HUES64 (cell line): ENCODE results near the gene SRPRA.
A peak's percentile ranks its signal among the peaks of the same experiment; 100 is the strongest.

Experiments
- H3K27ac ChIP-seq: 2 replicates; pipeline ENCODE4 v1.7.0; 2013; ENCODE audit warnings: low read depth, low read length, inconsistent platforms
- H3K27me3 ChIP-seq: 2 replicates; pipeline ENCODE4 v1.6.1; 2013; ENCODE audit warnings: mild to moderate bottlenecking, low read length; ENCODE audit not compliant: insufficient read depth
- H3K36me3 ChIP-seq: 2 replicates; pipeline ENCODE4 v1.6.1; 2013; ENCODE audit warnings: mild to moderate bottlenecking, low read length; ENCODE audit not compliant: insufficient read depth
- H3K4me1 ChIP-seq: 2 replicates; pipeline ENCODE4 v1.6.1; 2013; ENCODE audit warnings: mild to moderate bottlenecking, low read length, moderate library complexity; ENCODE audit not compliant: insufficient read depth
- H3K4me3 ChIP-seq: 2 replicates; pipeline ENCODE4 v1.5.1; 2013; ENCODE audit warnings: mild to moderate bottlenecking, low read length, moderate library complexity
- H3K9ac ChIP-seq: 2 replicates; pipeline ENCODE4 v1.6.1; 2013; ENCODE audit warnings: mild to moderate bottlenecking, low read depth, low read length
- H3K9me3 ChIP-seq: 2 replicates; pipeline ENCODE4 v1.6.1; 2013; ENCODE audit warnings: low read depth, low read length; ENCODE audit not compliant: insufficient read depth
- WGBS: fragments of 150-250, 120-280 bp; methylation state at CpG from one replicate; pipeline ENCODE4 v1.1.7; 2013; ENCODE audit warnings: missing lambda C conversion rate; 5-methylcytosine and 5-hydroxymethylcytosine counted together

Gene SRPRA

GRCh38 chr11:126282361-126282735 lies 13.7 kb upstream of the SRPRA start:
- Histone ChIP-seq H3K9ac (peak overlapping the region; percentile 74), H3K27ac (no peak overlapping the region), H3K27me3 (peaks cover 24% of the 10 kb centered on the region), H3K4me3 (peak overlapping the region; percentile 95), H3K4me1 (peaks cover 9% of the 10 kb centered on the region), H3K9me3 (no peaks in the 10 kb centered on the region), H3K36me3 (peaks cover 10% of the 10 kb centered on the region)
- WGBS: 15% methylated on average over 13 of the region's 15 CpGs

DNA sequence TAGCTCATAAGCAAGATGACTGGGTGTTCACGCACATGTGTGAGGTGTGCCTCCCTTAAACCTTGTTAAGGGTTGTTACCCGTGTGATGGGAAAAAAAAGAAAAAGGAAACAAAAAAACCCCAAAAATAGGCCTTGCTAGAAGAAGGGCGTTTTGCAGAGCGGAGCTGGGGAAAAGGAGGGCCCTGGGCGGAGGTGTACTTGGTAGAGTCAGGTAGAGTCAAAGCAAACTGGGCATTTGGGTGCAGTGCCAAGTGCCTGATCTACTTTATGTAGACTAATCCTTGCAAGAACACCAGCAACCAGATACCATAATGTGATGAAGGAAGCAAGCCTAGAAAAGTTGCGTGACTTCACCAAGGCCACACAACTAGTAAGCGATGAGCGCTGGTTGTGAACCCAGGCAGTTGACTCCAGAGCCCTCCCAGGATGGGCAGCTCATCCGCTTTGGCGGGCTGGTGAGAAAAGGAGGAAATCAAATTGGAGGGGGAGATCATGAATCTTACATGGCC lies 13.0 kb upstream of the SRPRA start:
- Histone ChIP-seq H3K9ac (no peak overlapping the region), H3K27me3 (peaks cover 24% of the 10 kb centered on the region), H3K9me3 (no peaks in the 10 kb centered on the region), H3K36me3 (peaks cover 16% of the 10 kb centered on the region), H3K4me3 (peak overlapping the region; percentile 95; the same call in 1 of the 2 replicates), H3K4me1 (peaks cover 9% of the 10 kb centered on the region), H3K27ac (no peak overlapping the region)
- 94% methylated on average over 10 of the region's 10 CpGs for WGBS

DNA sequence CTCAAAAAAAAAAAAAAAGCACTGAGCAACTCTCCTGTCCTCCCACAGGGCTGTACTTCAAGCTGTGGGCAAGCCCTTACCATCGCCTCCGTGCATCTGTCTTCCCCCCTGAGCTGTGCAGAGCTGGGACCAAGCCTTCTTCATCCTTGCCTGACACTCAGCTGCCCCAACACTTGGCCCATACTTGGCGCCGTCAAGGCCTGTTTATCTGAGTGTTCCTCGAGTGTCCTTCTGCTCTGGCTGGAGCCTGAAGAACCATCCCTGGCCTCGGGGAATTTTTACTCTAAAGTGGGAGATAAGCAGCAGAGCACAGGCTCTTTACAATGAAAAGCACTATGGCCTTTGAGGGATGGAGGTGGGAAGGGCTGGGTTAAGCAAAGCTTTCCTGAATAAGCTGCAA lies 12.6 kb upstream of the SRPRA start:
- H3K36me3 ChIP-seq: peaks cover 18% of the 10 kb centered on the region
- H3K27ac ChIP-seq: no peak overlapping the region
- no peak overlapping the region for H3K9ac ChIP-seq
- no peak overlapping the region for H3K4me3 ChIP-seq
- 89% methylated on average over 6 of the region's 6 CpGs for WGBS
- H3K4me1 ChIP-seq: peaks cover 9% of the 10 kb centered on the region
- no peaks in the 10 kb centered on the region for H3K9me3 ChIP-seq
- H3K27me3 ChIP-seq: peaks cover 24% of the 10 kb centered on the region

DNA sequence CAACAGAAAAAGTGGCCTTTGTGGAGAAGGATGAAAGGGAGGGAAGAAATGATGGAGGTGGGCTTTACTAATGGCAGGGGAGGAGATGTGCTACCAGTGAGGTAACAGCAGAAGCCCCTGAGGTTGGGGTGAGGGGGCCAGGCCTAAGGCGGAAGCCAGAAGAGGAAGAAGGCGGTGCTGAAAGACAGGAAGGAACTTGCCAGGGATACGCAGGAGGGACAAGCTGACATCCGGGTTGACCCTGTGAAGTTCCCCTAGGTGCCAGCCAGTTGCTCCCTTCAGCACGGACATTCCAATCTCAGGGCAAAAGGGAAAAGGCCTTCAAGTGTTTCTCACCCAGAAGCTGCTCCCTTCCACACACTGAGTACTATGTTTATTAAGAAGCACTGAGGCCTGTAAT lies 11.9 kb upstream of the SRPRA start:
- Histone ChIP-seq H3K4me1 (peaks cover 9% of the 10 kb centered on the region), H3K9me3 (no peaks in the 10 kb centered on the region), H3K36me3 (peaks cover 25% of the 10 kb centered on the region), H3K27ac (no peak overlapping the region), H3K4me3 (no peak overlapping the region), H3K27me3 (peaks cover 24% of the 10 kb centered on the region), H3K9ac (no peak overlapping the region)
- 89% methylated on average over 5 of the region's 5 CpGs for WGBS

DNA sequence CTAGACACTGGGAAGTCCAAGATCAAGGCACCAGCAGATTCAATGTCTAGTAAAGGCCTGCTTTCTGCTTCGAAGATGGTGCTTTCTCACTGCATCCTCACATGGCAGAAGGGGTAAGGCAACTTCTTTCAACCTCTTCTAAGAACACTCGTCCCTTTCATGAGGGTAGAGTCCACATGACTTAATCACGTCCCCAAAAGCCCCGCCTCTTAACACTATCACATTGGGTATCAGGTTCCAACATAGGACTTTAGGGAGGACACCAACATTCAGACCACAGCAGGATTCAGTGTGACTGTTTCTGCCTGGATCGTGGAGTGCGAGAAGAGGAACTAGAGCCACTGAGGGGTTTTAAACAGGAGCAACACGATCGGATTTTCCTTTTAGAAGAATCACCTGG lies 10.5 kb upstream of the SRPRA start:
- 92% methylated on average over 8 of the region's 8 CpGs for WGBS
- Histone ChIP-seq H3K27ac (no peak overlapping the region), H3K9ac (no peak overlapping the region), H3K4me1 (peaks cover 9% of the 10 kb centered on the region), H3K27me3 (peaks cover 24% of the 10 kb centered on the region), H3K9me3 (no peaks in the 10 kb centered on the region), H3K4me3 (no peak overlapping the region), H3K36me3 (peaks cover 37% of the 10 kb centered on the region)

DNA sequence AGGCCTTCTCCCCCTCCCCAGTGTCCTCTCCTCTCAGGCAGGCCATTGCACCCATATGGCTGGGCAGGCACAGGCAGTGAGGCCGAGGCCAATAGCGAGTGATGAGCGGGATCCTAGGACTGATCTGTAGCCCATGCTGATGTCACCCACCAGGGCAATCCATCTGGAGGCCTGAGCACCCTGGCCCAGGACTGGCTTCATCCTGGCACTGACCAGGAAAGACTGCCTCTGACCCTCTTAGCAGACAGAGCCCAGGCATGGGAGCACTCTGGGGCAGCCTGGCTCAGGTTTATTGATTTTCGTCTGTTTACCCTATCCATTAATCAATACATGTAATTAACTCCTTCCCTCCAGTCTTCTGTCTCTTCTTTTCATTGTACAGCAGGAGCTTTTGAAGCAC lies 9.1 kb upstream of the SRPRA start:
- Histone ChIP-seq H3K4me1 (0 out of 2 replicates have a peak, but pooled peaks cover 4% of the 10 kb centered on the region), H3K9me3 (no peaks in the 10 kb centered on the region), H3K36me3 (peaks cover 51% of the 10 kb centered on the region), H3K4me3 (no peak overlapping the region), H3K9ac (no peak overlapping the region), H3K27ac (no peak overlapping the region), H3K27me3 (peaks cover 13% of the 10 kb centered on the region)
- 95% methylated on average over 4 of the region's 4 CpGs for WGBS

- H3K4me3 ChIP-seq: no peak overlapping the region
- H3K36me3 ChIP-seq: peaks cover 55% of the 10 kb centered on the region
- H3K4me1 ChIP-seq: 0 out of 2 replicates have a peak, but pooled peaks cover 4% of the 10 kb centered on the region
- H3K9ac ChIP-seq: no peak overlapping the region
- no peak overlapping the region for H3K27ac ChIP-seq
- WGBS: 96% methylated on average over 11 of the region's 11 CpGs
- H3K9me3 ChIP-seq: no peaks in the 10 kb centered on the region
- H3K27me3 ChIP-seq: peaks cover 11% of the 10 kb centered on the region
These were observed 8.6 kb upstream of the SRPRA start for GRCh38 chr11:126277322-126277721.

DNA sequence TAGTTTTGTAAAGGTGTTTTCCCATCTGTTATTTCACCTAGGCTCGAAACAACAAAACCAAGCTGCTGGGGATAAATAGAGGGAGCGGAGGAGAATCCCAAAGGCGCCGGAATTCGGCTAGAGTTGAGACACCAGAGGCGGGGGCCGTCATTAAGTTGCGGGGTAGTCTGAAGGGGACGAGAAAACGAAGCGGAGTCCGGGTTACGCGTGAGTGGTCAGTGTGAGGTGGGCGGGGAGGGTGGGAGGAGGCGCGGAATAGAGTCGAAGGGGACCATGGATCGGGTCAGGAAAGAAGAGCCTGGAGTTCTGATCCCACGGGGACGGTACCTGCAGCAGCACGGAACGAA lies 361 bp downstream of the SRPRA start:
- H3K4me3 ChIP-seq: peak overlapping the region; percentile 76
- peak overlapping the region; percentile 94 for H3K27ac ChIP-seq
- H3K4me1 ChIP-seq: 0 out of 2 replicates have a peak, but pooled peaks cover 3% of the 10 kb centered on the region
- no peaks in the 10 kb centered on the region for H3K9me3 ChIP-seq
- peaks cover 57% of the 10 kb centered on the region for H3K36me3 ChIP-seq
- peak overlapping the region; percentile 95 for H3K9ac ChIP-seq
- H3K27me3 ChIP-seq: no peaks in the 10 kb centered on the region
- under 1% methylated on average over 23 of the region's 23 CpGs for WGBS

DNA sequence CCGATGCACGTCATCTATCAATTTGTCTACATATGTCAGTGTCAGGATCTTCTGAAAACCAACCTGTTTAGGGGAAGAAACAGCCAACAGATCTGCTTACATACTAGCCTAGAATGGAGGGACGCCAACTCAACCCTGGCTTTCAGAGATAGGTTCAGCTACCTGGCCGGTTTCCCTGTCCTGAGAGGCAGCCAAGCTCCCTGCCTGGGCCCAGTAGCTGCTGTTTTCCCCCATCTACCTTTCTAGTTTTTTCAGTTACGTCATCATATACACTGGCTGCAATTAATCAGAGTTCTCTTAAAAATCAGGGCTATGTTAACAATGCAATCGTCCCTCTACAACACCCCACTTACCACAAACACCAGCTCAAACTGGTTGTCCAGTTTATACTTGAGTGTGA lies 1.0 kb downstream of the SRPRA start:
- Histone ChIP-seq H3K4me3 (peak overlapping the region; percentile 76), H3K4me1 (0 out of 2 replicates have a peak, but pooled peaks cover 3% of the 10 kb centered on the region), H3K27me3 (no peaks in the 10 kb centered on the region), H3K27ac (no peak overlapping the region), H3K36me3 (peaks cover 57% of the 10 kb centered on the region), H3K9me3 (no peaks in the 10 kb centered on the region), H3K9ac (peak overlapping the region; percentile 95)
- 87% methylated on average over 6 of the region's 6 CpGs for WGBS

DNA sequence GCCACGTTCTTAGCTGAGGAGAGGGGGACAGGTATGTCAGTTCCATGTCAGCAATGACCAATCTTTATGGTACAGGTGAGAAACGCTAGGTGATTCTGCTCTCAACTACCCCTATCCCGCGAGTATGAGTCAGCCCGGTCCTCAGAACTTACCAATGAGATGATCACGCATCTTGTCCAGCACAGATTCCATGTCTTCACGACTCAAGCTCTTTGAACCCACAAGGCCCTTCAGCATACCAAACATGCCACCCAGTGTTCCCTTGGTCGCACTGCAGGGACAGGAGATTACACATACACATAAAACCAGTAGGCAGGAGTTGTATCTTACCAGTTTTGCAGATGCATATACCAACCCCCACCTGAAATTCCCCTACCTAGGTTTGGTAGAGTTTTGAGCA lies 2.9 kb downstream of the SRPRA start:
- 0 out of 2 replicates have a peak, but pooled peaks cover 3% of the 10 kb centered on the region for H3K4me1 ChIP-seq
- WGBS: 94% methylated on average over 8 of the region's 8 CpGs
- H3K9ac ChIP-seq: no peak overlapping the region
- H3K27me3 ChIP-seq: no peaks in the 10 kb centered on the region
- no peak overlapping the region for H3K27ac ChIP-seq
- no peak overlapping the region for H3K4me3 ChIP-seq
- no peaks in the 10 kb centered on the region for H3K9me3 ChIP-seq
- H3K36me3 ChIP-seq: peaks cover 69% of the 10 kb centered on the region

DNA sequence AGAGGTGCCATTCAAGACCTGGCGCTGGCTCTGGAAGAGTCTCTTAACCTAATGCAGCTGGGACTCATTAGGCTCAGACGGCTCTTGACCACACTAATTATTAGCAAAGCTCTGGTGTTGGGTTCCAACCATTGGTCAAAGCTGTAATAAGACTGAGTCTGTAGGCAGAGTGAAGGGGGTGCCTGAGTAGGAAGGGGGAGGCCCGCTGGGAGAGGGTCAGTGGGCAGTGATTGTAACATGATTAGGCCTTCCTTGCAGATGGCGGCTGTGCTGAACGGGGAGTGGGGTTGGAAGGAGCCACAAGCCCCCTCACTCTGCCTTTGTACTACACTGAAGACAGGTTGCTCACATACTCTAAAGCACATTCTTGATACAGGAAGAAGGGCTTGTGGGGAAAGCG lies 5.2 kb downstream of the SRPRA start:
- no peak overlapping the region for H3K27ac ChIP-seq
- no peak overlapping the region for H3K4me3 ChIP-seq
- H3K27me3 ChIP-seq: no peaks in the 10 kb centered on the region
- 94% methylated on average over 4 of the region's 6 CpGs for WGBS
- H3K9ac ChIP-seq: no peak overlapping the region
- H3K9me3 ChIP-seq: no peaks in the 10 kb centered on the region
- H3K36me3 ChIP-seq: peaks cover 80% of the 10 kb centered on the region
- H3K4me1 ChIP-seq: 0 out of 2 replicates have a peak, but pooled peaks cover 3% of the 10 kb centered on the region

- Histone ChIP-seq H3K4me3 (no peak overlapping the region), H3K9me3 (no peaks in the 10 kb centered on the region), H3K36me3 (peaks cover 88% of the 10 kb centered on the region), H3K4me1 (no peaks in the 10 kb centered on the region), H3K27ac (no peak overlapping the region), H3K9ac (no peak overlapping the region), H3K27me3 (no peaks in the 10 kb centered on the region)
- WGBS: 92% methylated on average over 6 of the region's 6 CpGs
These were observed 6.5 kb downstream of the SRPRA start for GRCh38 chr11:126262216-126262615.
